HL-60 (cell line): ENCODE results near the gene KRT25.

ENCODE experiments used
- DNase-seq, 2 experiments: peaks; one replicate each; pipeline ENCODE4 v3.0.0-alpha.2; 2010 to 2020; ENCODE audit warnings: low read depth in 1 of 2, low spot score in 1 of 2
- H3K27ac ChIP-seq: fragments of 250-450 bp; sonication (Bioruptor Pico); replicated peaks from 2 replicates; pipeline ENCODE4 v1.5.1; 2020; ENCODE audit warnings: mild to moderate bottlenecking, moderate library complexity
- H3K27me3 ChIP-seq: fragments of 250-450 bp; sonication (Bioruptor Pico); 2 replicates; pipeline ENCODE4 v1.5.1; 2021; ENCODE audit warnings: mild to moderate bottlenecking, moderate library complexity; ENCODE audit not compliant: insufficient read depth, poor library complexity, severe bottlenecking
- H3K4me3 ChIP-seq: replicated peaks from 2 replicates; pipeline ENCODE4 v1.5.1; 2011; ENCODE audit warnings: mild to moderate bottlenecking, control low read depth, low read length; ENCODE audit not compliant: insufficient read depth
- CTCF ChIP-seq: IDR thresholded peaks from one replicate; pipeline ENCODE4 v1.5.1; 2011; ENCODE audit warnings: low read length, control low read depth, inconsistent platforms; ENCODE audit not compliant: insufficient read depth
- GABPA ChIP-seq: IDR thresholded peaks from 2 replicates; pipeline ENCODE4 v1.6.1; 2012; ENCODE audit warnings: low read depth
- POLR2AphosphoS5 ChIP-seq: IDR thresholded peaks from 2 replicates; pipeline ENCODE4 v1.6.1; 2012; ENCODE audit warnings: low read depth
- REST ChIP-seq: IDR thresholded peaks from 2 replicates; pipeline ENCODE4 v1.6.1; 2012; ENCODE audit warnings: low read depth; ENCODE audit not compliant: insufficient replicate concordance
- SPI1 ChIP-seq: IDR thresholded peaks from 2 replicates; pipeline ENCODE4 v1.6.1; 2012; ENCODE audit warnings: low read depth, mild to moderate bottlenecking, borderline replicate concordance

KRT25 gene

GRCh38 chr17:40722241-40722640 lies 32.9 kb downstream of the KRT25 start:
- TF ChIP-seq REST: no peak
- TF ChIP-seq CTCF: no peak
- TF ChIP-seq POLR2AphosphoS5: no peak
- peaks cover 4% of the 10 kb centered on the region for H3K27me3 ChIP-seq
- no peak overlapping the region for H3K4me3 ChIP-seq
- no peak for DNase-seq
- H3K27ac ChIP-seq: no peak overlapping the region

GRCh38 chr17:40720899-40721298 lies 34.2 kb downstream of the KRT25 start:
- Histone ChIP-seq H3K4me3 (no peak overlapping the region), H3K27me3 (peaks cover 4% of the 10 kb centered on the region), H3K27ac (no peak overlapping the region)
- DNase-seq: no peak
- TF ChIP-seq CTCF: no peak
- no peak for TF ChIP-seq POLR2AphosphoS5
- no peak for TF ChIP-seq REST
- TF ChIP-seq GABPA: no peak
- TF ChIP-seq SPI1: no peak

GRCh38 chr17:40718930-40719329 lies 36.2 kb downstream of the KRT25 start:
- no peak overlapping the region for H3K27ac ChIP-seq
- no peak for DNase-seq
- TF ChIP-seq POLR2AphosphoS5 (no peak), REST (no peak), GABPA (no peak), SPI1 (no peak), CTCF (no peak)
- H3K4me3 ChIP-seq: no peak overlapping the region
- H3K27me3 ChIP-seq: peaks cover 1% of the 10 kb centered on the region
